Measurements from ENCODE around the gene MOCS3.
"Not testable (repeated sequence)": the region's sequence is repeated elsewhere in the genome, so short reads cannot be mapped to it uniquely, and the experiment has no call there.

Gene MOCS3

GRCh38 chr20:50932016-50932485, 26.6 kb upstream of the MOCS3 start:
- DNase-seq (ENCODE audit: low spot score) = no peak

- no peak for DNase-seq (ENCODE audit: low spot score)
Measured at GRCh38 chr20:50932691-50933280, 25.8 kb upstream of the MOCS3 start.

- no peak for DNase-seq (ENCODE audit: low spot score)
Measured at GRCh38 chr20:50933589-50933988, 25.0 kb upstream of the MOCS3 start.

GRCh38 chr20:50943069-50943468, 15.5 kb upstream of the MOCS3 start:
- no peak for DNase-seq (ENCODE audit: low spot score)

GRCh38 chr20:50948132-50948785, 10.4 kb upstream of the MOCS3 start:
- no peak for DNase-seq (ENCODE audit: low spot score)

GRCh38 chr20:50953196-50953595, 5.4 kb upstream of the MOCS3 start:
- DNase-seq (ENCODE audit: low spot score) = no peak

GRCh38 chr20:50953821-50954220, 4.8 kb upstream of the MOCS3 start:
- no peak for DNase-seq (ENCODE audit: low spot score)

GRCh38 chr20:50957276-50957675, 1.3 kb upstream of the MOCS3 start:
- no peak for DNase-seq (ENCODE audit: low spot score)

GRCh38 chr20:50957798-50958614, 612 bp upstream of the MOCS3 start, which contains the start of gene DPM1:
Gene DPM1 (minus strand): TSS chr20:50958532. CDS start chr20:50958523, 9 bp downstream.
- DNase-seq (ENCODE audit: low spot score) = peak; percentile 91

GRCh38 chr20:50959543-50960126, 1.0 kb downstream of the MOCS3 start:
- DNase-seq (ENCODE audit: low spot score) = no peak

GRCh38 chr20:50967586-50967985, 9.0 kb downstream of the MOCS3 start:
- DNase-seq (ENCODE audit: low spot score) = no peak

GRCh38 chr20:50968289-50968688, 9.7 kb downstream of the MOCS3 start:
- DNase-seq (ENCODE audit: low spot score) = no peak

GRCh38 chr20:50969435-50969834, 10.8 kb downstream of the MOCS3 start:
- no peak for DNase-seq (ENCODE audit: low spot score)

GRCh38 chr20:50969912-50970311, 11.3 kb downstream of the MOCS3 start:
- DNase-seq (ENCODE audit: low spot score) = no peak

GRCh38 chr20:50975701-50976330, 17.2 kb downstream of the MOCS3 start:
- no peak for DNase-seq (ENCODE audit: low spot score)

GRCh38 chr20:50977066-50978021, 18.7 kb downstream of the MOCS3 start:
- no peak for DNase-seq (ENCODE audit: low spot score)

- not testable (repeated sequence) for DNase-seq (ENCODE audit: low spot score)
Measured at GRCh38 chr20:50978533-50978932, 19.9 kb downstream of the MOCS3 start.

GRCh38 chr20:50980071-50980681, 21.6 kb downstream of the MOCS3 start:
- no peak for DNase-seq (ENCODE audit: low spot score)

- DNase-seq (ENCODE audit: low spot score) = no peak
Measured at GRCh38 chr20:50980851-50981713, 22.5 kb downstream of the MOCS3 start.

GRCh38 chr20:50981714-50982048, 23.1 kb downstream of the MOCS3 start:
- no peak for DNase-seq (ENCODE audit: low spot score)

Data from putamen (tissue), 1 donor.